CD1c-positive myeloid dendritic cell (primary cell): ENCODE measurements around the gene KRT74.
"Not testable (repeated sequence)": the region's sequence is repeated elsewhere in the genome, so short reads cannot be mapped to it uniquely, and the experiment has no call there.

Experiments
- DNase-seq: peaks from one replicate; pipeline ENCODE4 v3.0.0-alpha.2; 2016; ENCODE audit errors: extremely low spot score

KRT74 gene

GRCh38 chr12:52602552-52602951 is 28.9 kb upstream of the KRT74 start:
- DNase-seq = no peak

- no peak for DNase-seq
Measured at GRCh38 chr12:52601671-52602070, 28.0 kb upstream of the KRT74 start.

GRCh38 chr12:52600941-52601481 is 27.4 kb upstream of the KRT74 start, which contains the start of gene KRT72:
TSS of gene KRT72 (minus strand) at chr12:52601463. CDS start at chr12:52601452, 11 bp downstream.
- no peak for DNase-seq

GRCh38 chr12:52600475-52600874 is 26.8 kb upstream of the KRT74 start:
- no peak for DNase-seq

- DNase-seq = no peak
Measured at GRCh38 chr12:52600071-52600470, 26.4 kb upstream of the KRT74 start.

GRCh38 chr12:52598966-52599365 is 25.3 kb upstream of the KRT74 start:
- no peak for DNase-seq

- not testable (repeated sequence) for DNase-seq
Measured at GRCh38 chr12:52594237-52594636, 20.6 kb upstream of the KRT74 start.

GRCh38 chr12:52591521-52591920 is 17.9 kb upstream of the KRT74 start:
- DNase-seq = no peak

- no peak for DNase-seq
Measured at GRCh38 chr12:52590021-52590420, 16.4 kb upstream of the KRT74 start.

- no peak for DNase-seq
Measured at GRCh38 chr12:52587563-52587962, 13.9 kb upstream of the KRT74 start.

GRCh38 chr12:52585946-52586345 is 12.3 kb upstream of the KRT74 start:
- no peak for DNase-seq

GRCh38 chr12:52585066-52585465 is 11.4 kb upstream of the KRT74 start:
- DNase-seq = peak; percentile 70

- DNase-seq = no peak
Measured at GRCh38 chr12:52584156-52584682, 10.6 kb upstream of the KRT74 start.

GRCh38 chr12:52582971-52583456 is 9.4 kb upstream of the KRT74 start:
- DNase-seq = peak; percentile 87

GRCh38 chr12:52582486-52582885 is 8.8 kb upstream of the KRT74 start:
- DNase-seq = no peak

- DNase-seq = no peak
Measured at GRCh38 chr12:52581481-52581880, 7.8 kb upstream of the KRT74 start.

- DNase-seq = no peak
Measured at GRCh38 chr12:52581066-52581465, 7.4 kb upstream of the KRT74 start.

GRCh38 chr12:52580496-52580895 is 6.9 kb upstream of the KRT74 start:
- no peak for DNase-seq

GRCh38 chr12:52579468-52580465 is 6.1 kb upstream of the KRT74 start:
- no peak for DNase-seq

- no peak for DNase-seq
Measured at GRCh38 chr12:52578469-52578868, 4.8 kb upstream of the KRT74 start.

GRCh38 chr12:52577316-52577715 is 3.7 kb upstream of the KRT74 start:
- no peak for DNase-seq

GRCh38 chr12:52575948-52576347 is 2.3 kb upstream of the KRT74 start:
- no peak for DNase-seq

GRCh38 chr12:52575256-52575655 is 1.6 kb upstream of the KRT74 start:
- DNase-seq = no peak
